Astrocyte of the cerebellum (primary cell): Measurements from ENCODE around the gene DPPA5.
A peak's percentile ranks its signal among the peaks of the same experiment; 100 is the strongest.
"Not testable (repeated sequence)": the region's sequence is repeated elsewhere in the genome, so short reads cannot be mapped to it uniquely, and the experiment has no call there.

ENCODE experiments used
- DNase-seq: peaks from one replicate; pipeline ENCODE4 v3.0.0-alpha.2; 2011; ENCODE audit warnings: low read depth
- H3K4me3 ChIP-seq: 2 replicates; pipeline ENCODE4 v1.5.1; 2011; ENCODE audit warnings: mild to moderate bottlenecking, low read depth, low read length, moderate library complexity
- CTCF ChIP-seq: IDR thresholded peaks from 2 replicates; pipeline ENCODE4 v1.5.1; 2012; ENCODE audit warnings: low read length, low read depth, moderate library complexity, mild to moderate bottlenecking; ENCODE audit errors: missing control alignments
- in situ Hi-C: cut with HindIII; loops from 2 replicates; pipeline ENCODE4 v1.10.0; 2017; ENCODE audit warnings: low sequenced_read_pairs

DPPA5 gene

GRCh38 chr6:73309535-73309784 lies 44.6 kb downstream of the DPPA5 start:
- in situ Hi-C loops: no loop called here
- no peak for DNase-seq

GRCh38 chr6:73308712-73309534 lies 45.2 kb downstream of the DPPA5 start:
- in situ Hi-C loops: no loop called here
- TF ChIP-seq CTCF: peak; percentile 32
- DNase-seq: no peak
- H3K4me3 ChIP-seq: peak overlapping the region; percentile 53

More at GRCh38 chr6:73309535-73309784, 44.6 kb downstream of the DPPA5 start:
- TF ChIP-seq CTCF: no peak
- peak overlapping the region; percentile 53 for H3K4me3 ChIP-seq

GRCh38 chr6:73303773-73304172 lies 50.3 kb downstream of the DPPA5 start:
- DNase-seq, in situ Hi-C loops: not testable (repeated sequence)

More at GRCh38 chr6:73303773-73304172, 50.3 kb downstream of the DPPA5 start:
- H3K4me3 ChIP-seq: not testable (repeated sequence)
